Mammary epithelial cell (primary cell): ENCODE data around the gene KRTAP4-12.

Experiments used
- CTCF ChIP-seq, 2 donors: IDR thresholded peaks in 1 of 2; conservative IDR thresholded peaks in 1 of 2; 2 replicates each; pipeline ENCODE4 v1.5.1; 2011 to 2012; ENCODE audit warnings: inconsistent platforms in 2 of 2, low read length in 2 of 2, mild to moderate bottlenecking in 2 of 2, control low read depth in 1 of 2, low read depth in 1 of 2; ENCODE audit not compliant: insufficient read depth in 1 of 2; ENCODE audit errors: extremely low read depth in 1 of 2
- EZH2 ChIP-seq: IDR thresholded peaks from 2 replicates; pipeline ENCODE4 v1.6.1; 2012; ENCODE audit warnings: low read length, inconsistent platforms, borderline replicate concordance

- TF ChIP-seq CTCF (conservative IDR thresholded peaks at IDR 0.05 in 1 of 2, IDR thresholded peaks at IDR 0.05 in 1 of 2; ENCODE audit: extremely low read depth in 1 of 2, insufficient read depth in 1 of 2, low read depth in 1 of 2, low read length in 2 of 2) (no peak), EZH2 (no peak)
These were observed 3.4 kb upstream of the KRTAP4-12 start for GRCh38 chr17:41127371-41127770.
